ENCODE results near the gene ZGPAT. TPM values are rescaled to one million over a fixed set of nuclear protein-coding genes. Genes with fewer than 3 reads are reported as not detected.

Gene ZGPAT
- total and polyA plus RNA-seq, 2 of the 13 experiments (the other 11 are each of a cell fraction or from before 2014, with no cell fraction given), result 23.0 to 41.9 TPM

DNA sequence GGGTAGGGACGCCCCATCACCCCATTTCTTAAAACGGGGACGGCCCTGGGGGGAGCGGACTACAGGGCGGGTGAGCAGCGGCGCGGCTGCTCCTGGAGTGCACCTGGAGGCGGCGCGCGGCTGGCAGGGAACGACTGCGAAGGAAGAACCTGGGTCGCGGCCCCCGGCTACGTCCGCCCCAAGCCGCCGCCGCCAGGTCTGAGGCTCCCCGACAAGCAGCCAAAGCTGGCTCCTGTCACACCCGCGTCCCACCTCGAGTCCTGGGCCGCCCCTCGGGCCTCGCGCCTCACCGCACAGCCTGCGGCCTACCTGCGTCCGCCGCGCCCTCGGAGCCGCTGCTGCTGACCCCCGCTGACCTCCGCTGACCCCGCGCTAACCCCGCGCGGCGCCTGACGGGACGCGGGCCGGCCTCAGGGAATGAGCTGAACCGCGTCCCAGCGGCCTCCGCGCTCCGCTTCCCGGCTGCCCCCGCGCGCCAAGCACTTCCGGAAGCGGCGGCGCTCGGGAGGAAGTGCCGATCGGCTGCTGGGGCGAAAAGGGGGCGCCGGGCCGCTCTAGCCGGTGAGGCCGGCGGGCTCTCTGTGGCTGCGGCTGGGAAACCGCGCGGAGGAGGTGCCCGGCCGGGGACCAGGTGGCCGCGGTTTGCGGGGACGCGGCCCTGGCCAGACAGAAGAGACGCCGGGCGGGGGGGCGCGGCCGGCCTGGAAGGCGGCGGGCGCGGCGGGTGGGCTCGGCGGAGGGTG lies at the start of gene ZGPAT, which contains the start of gene ARFRP1 (continued):
- TF ChIP-seq, protein P1, sequence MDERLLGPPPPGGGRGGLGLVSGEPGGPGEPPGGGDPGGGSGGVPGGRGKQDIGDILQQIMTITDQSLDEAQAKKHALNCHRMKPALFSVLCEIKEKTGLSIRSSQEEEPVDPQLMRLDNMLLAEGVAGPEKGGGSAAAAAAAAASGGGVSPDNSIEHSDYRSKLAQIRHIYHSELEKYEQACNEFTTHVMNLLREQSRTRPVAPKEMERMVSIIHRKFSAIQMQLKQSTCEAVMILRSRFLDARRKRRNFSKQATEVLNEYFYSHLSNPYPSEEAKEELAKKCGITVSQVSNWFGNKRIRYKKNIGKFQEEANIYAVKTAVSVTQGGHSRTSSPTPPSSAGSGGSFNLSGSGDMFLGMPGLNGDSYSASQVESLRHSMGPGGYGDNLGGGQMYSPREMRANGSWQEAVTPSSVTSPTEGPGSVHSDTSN (CRISPR knock-in tag; IDR thresholded peaks at IDR 0.05), result no peak
- peak; percentile 86 for TF ChIP-seq TAF15 (IDR thresholded peaks at IDR 0.05; ENCODE audit: low read depth, low read length, poor library complexity, severe bottlenecking)
- TF ChIP-seq ZNF280B (CRISPR knock-in tag; IDR thresholded peaks at IDR 0.05; ENCODE audit: borderline replicate concordance), result peak; percentile 85; the same call in 1 of the 2 replicates
- peak; percentile 100 for TF ChIP-seq TBP (CRISPR knock-in tag; IDR thresholded peaks at IDR 0.05)
- peak; percentile 72 for TF ChIP-seq HNRNPLL (IDR thresholded peaks at IDR 0.05; ENCODE audit: low read depth, low read length, poor library complexity, severe bottlenecking)
- TF ChIP-seq, protein P2, sequence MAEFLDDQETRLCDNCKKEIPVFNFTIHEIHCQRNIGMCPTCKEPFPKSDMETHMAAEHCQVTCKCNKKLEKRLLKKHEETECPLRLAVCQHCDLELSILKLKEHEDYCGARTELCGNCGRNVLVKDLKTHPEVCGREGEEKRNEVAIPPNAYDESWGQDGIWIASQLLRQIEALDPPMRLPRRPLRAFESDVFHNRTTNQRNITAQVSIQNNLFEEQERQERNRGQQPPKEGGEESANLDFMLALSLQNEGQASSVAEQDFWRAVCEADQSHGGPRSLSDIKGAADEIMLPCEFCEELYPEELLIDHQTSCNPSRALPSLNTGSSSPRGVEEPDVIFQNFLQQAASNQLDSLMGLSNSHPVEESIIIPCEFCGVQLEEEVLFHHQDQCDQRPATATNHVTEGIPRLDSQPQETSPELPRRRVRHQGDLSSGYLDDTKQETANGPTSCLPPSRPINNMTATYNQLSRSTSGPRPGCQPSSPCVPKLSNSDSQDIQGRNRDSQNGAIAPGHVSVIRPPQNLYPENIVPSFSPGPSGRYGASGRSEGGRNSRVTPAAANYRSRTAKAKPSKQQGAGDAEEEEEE (CRISPR knock-in tag; IDR thresholded peaks at IDR 0.05; ENCODE audit: borderline replicate concordance), result no peak
- peak; percentile 97 for TF ChIP-seq ZMAT3 (CRISPR knock-in tag; conservative IDR thresholded peaks at IDR 0.05)
- no peak for TF ChIP-seq ZNF660 (CRISPR knock-in tag; IDR thresholded peaks at IDR 0.05; ENCODE audit: borderline replicate concordance, low read depth)
- TF ChIP-seq MLLT10 (CRISPR knock-in tag; IDR thresholded peaks at IDR 0.05), result no peak
- peak; percentile 97; the same call in 1 of the 2 replicates for TF ChIP-seq ZNF83 (CRISPR knock-in tag; IDR thresholded peaks at IDR 0.05; ENCODE audit: borderline replicate concordance)
- TF ChIP-seq, protein P3, sequence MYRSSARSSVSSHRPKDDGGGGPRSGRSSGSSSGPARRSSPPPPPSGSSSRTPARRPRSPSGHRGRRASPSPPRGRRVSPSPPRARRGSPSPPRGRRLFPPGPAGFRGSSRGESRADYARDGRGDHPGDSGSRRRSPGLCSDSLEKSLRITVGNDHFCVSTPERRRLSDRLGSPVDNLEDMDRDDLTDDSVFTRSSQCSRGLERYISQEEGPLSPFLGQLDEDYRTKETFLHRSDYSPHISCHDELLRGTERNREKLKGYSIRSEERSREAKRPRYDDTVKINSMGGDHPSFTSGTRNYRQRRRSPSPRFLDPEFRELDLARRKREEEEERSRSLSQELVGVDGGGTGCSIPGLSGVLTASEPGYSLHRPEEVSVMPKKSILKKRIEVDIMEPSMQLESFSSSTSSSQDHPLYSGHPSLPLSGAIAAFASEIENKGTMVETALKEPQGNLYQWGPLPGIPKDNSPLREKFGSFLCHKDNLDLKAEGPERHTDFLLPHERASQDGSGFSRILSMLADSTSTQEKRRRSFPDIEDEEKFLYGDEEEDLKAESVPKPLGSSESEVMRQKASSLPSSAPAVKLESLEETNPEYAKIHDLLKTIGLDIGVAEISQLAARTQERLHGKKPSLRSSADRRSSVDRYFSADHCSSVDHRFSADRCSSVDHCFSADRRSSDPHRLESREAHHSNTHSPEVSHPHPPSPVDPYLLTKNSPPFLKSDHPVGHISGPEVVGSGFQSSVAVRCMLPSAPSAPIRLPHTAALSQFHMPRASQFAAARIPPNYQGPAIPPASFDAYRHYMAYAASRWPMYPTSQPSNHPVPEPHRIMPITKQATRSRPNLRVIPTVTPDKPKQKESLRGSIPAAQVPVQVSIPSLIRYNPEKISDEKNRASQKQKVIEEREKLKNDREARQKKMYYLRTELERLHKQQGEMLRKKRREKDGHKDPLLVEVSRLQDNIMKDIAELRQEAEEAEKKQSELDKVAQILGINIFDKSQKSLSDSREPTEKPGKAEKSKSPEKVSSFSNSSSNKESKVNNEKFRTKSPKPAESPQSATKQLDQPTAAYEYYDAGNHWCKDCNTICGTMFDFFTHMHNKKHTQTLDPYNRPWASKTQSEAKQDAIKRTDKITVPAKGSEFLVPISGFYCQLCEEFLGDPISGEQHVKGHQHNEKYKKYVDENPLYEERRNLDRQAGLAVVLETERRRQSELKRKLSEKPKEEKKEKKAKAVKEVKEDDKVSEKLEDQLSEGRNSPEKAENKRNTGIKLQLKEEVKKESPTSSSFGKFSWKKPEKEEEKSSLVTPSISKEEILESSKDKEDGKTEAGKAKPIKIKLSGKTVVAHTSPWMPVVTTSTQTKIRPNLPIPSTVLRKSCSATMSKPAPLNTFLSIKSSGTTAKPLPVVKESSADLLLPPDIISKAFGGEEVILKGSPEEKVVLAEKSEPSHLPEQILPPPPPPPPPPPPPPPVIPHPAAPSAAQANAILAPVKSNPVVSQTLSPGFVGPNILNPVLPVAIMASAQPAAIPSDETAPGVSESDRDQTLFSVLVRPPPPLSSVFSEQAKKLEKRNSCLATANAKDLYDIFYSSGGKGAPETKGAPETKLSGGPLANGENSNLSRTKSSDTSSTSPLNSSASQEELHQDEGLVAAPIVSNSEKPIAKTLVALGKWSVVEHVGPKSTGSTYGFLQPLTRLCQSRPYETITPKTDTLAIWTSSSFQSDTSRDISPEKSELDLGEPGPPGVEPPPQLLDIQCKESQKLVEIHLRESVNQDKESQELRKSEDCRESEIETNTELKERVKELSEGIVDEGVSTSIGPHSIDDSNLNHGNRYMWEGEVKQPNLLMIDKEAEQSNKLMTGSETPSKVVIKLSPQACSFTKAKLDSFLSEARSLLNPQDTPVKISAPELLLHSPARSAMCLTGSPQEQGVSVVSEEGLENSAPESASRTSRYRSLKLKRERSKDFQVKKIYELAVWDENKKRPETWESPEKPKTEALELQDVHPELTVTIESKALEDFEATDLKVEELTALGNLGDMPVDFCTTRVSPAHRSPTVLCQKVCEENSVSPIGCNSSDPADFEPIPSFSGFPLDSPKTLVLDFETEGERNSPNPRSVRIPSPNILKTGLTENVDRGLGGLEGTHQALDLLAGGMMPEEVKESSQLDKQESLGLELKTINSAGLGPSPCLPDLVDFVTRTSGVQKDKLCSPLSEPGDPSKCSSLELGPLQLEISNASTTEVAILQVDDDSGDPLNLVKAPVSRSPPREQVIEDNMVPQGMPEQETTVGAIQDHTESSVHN (CRISPR knock-in tag; IDR thresholded peaks at IDR 0.05), result no peak
- TF ChIP-seq NRL (CRISPR knock-in tag; IDR thresholded peaks at IDR 0.05; ENCODE audit: borderline replicate concordance), result peak; percentile 50; the same call in 1 of the 2 replicates
- peak; percentile 100 for TF ChIP-seq ZFX (CRISPR knock-in tag; IDR thresholded peaks at IDR 0.05; ENCODE audit: low read depth)
- TF ChIP-seq, protein P4, sequence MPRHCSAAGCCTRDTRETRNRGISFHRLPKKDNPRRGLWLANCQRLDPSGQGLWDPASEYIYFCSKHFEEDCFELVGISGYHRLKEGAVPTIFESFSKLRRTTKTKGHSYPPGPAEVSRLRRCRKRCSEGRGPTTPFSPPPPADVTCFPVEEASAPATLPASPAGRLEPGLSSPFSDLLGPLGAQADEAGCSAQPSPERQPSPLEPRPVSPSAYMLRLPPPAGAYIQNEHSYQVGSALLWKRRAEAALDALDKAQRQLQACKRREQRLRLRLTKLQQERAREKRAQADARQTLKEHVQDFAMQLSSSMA (CRISPR knock-in tag; IDR thresholded peaks at IDR 0.05), result 0 out of 2 replicates have a peak, but pooled peaks have one; percentile 13
